ENCODE results near the gene ICA1. TPM values are rescaled to one million over a fixed set of nuclear protein-coding genes. Genes with fewer than 3 reads are reported as not detected.

ICA1 gene
- total and polyA plus RNA-seq, 2 of the 4 experiments (the other 2 are of a cell fraction): not detected

DNA sequence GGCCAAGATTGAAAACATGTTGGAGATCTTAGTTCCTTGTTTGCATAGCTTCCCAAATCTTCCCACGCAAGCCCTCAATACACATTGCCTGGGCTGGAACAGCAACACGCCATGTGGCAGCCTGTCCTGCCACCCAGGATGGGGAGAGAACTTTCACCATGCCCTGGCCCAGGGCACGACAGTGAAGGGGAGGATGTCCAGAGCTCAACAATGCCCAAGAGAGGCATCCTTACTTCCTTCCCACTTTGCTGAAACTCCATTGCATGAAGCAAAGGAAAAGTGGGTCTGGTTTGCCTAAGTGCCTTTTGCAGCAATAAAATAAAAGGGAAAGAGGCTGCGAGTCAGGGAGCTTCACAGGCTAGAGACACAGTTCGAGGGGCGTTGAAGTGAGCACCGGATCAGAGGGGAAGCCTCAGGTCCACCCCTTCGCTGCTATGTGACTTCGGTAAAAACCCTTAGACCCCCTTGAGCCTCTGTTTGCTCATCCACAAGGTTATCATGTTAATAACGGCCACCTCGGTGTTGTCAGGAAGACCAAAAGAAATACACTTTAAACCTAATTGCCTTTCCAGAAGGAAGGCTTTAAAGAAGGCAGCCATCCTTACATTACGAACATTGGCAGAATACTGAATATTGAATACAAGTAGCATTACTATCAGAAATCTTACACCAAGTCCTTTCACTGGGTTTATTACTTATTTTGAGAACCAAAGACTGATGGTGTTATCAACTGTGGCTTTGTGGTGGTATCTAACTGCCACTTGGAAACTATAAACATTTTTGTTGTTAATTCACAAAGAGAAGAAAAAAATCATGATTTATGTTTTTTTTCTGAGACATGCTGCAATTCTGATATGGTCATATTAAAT, 133.3 kb downstream of the ICA1 start:
- Histone ChIP-seq H3K27me3 (ENCODE audit: control insufficient read depth, insufficient read depth, low read length) (peaks cover 2% of the 10 kb centered on the region), H2BK5ac (ENCODE audit: low read depth, low read length, poor library complexity, severe bottlenecking) (no peak overlapping the region), H2AK9ac (replicated peaks; ENCODE audit: low read depth, low read length, poor library complexity) (no peak overlapping the region), H3K14ac (replicated peaks; ENCODE audit: low read depth, low read length) (no peak overlapping the region), H3K18ac (ENCODE audit: low read depth, low read length) (no peak overlapping the region), H3K36me3 (ENCODE audit: control insufficient read depth, insufficient read depth, low read length) (no peaks in the 10 kb centered on the region), H3K9ac (ENCODE audit: low read depth, low read length) (no peak overlapping the region), H4K8ac (ENCODE audit: low read depth in 2 of 2, low read length in 2 of 2) (no peak overlapping the region), H3K9me3 (ENCODE audit: control insufficient read depth, insufficient read depth, low read length) (no peaks in the 10 kb centered on the region), H2AK5ac (ENCODE audit: low read depth, low read length) (no peak overlapping the region), H2AFZ (replicated peaks; ENCODE audit: low read length, poor library complexity) (no peak overlapping the region), H4K91ac (ENCODE audit: insufficient read depth, low read depth, low read length) (no peak overlapping the region), H3K4me2 (ENCODE audit: low read depth, low read length) (no peak overlapping the region), H3K4me1 (ENCODE audit: control insufficient read depth, insufficient read depth, low read length) (no peaks in the 10 kb centered on the region), H3K23ac (ENCODE audit: low read depth, low read length) (no peak overlapping the region), H3K56ac (ENCODE audit: extremely low read depth, insufficient read depth, low read length) (no peak overlapping the region), H3K9me1 (ENCODE audit: insufficient read depth, low read length) (no peaks in the 10 kb centered on the region), H4K20me1 (ENCODE audit: insufficient read depth, low read length) (no peaks in the 10 kb centered on the region), H3K27ac (ENCODE audit: insufficient read depth, low read length) (no peak overlapping the region), H3K79me1 (ENCODE audit: low read depth in 1 of 2, low read length in 2 of 2) (no peaks in the 10 kb centered on the region), H4K5ac (ENCODE audit: low read depth, low read length) (no peak overlapping the region), H3K4me3 (ENCODE audit: insufficient read depth, low read depth, low read length) (no peak overlapping the region), H2BK15ac (ENCODE audit: low read depth, low read length) (no peak overlapping the region), H3K4ac (ENCODE audit: low read depth, low read length) (no peak overlapping the region), H2BK20ac (ENCODE audit: low read depth, low read length) (no peak overlapping the region), H2BK120ac (ENCODE audit: low read depth, low read length) (no peak overlapping the region)
- dilution Hi-C loops (cut with HindIII; ENCODE audit: low sequenced_read_pairs, unreplicated experiment): no loop called here
- in situ Hi-C loops (cut with MboI; ENCODE audit: low sequenced_read_pairs): no loop called here
- no peak for ATAC-seq (ENCODE audit: low read depth)
- no TSS peak for BruUV-seq (replicated peaks)
- 82% methylated on average over 3 of the region's 12 CpGs; no CpG with 5 or more reads in 1 of the 2 experiments for WGBS, 2 experiments (ENCODE audit: extremely low coverage in 2 of 2, insufficient read length in 1 of 2)
- no peak for DNase-seq
- POLR2A ChIA-PET (ENCODE audit: unreplicated experiment): no interaction called here
- CTCF ChIA-PET: no interaction called here
- intact Hi-C loops (cut with micrococcal nuclease): no loop called here
- no peak for TF ChIP-seq CHD1 (IDR thresholded peaks at IDR 0.05; ENCODE audit: low read depth, low read length)
- no peak for TF ChIP-seq RAD21 (IDR thresholded peaks at IDR 0.05; ENCODE audit: low read length)
- TF ChIP-seq, protein P1, sequence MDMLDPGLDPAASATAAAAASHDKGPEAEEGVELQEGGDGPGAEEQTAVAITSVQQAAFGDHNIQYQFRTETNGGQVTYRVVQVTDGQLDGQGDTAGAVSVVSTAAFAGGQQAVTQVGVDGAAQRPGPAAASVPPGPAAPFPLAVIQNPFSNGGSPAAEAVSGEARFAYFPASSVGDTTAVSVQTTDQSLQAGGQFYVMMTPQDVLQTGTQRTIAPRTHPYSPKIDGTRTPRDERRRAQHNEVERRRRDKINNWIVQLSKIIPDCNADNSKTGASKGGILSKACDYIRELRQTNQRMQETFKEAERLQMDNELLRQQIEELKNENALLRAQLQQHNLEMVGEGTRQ (IDR thresholded peaks at IDR 0.05; ENCODE audit: low read depth, low read length): no peak
- TF ChIP-seq RFX5 (IDR thresholded peaks at IDR 0.05; ENCODE audit: low read depth, low read length): no peak
- TF ChIP-seq MAFK (IDR thresholded peaks at IDR 0.05; ENCODE audit: low read depth, low read length): no peak
- no peak for TF ChIP-seq BHLHE40 (IDR thresholded peaks at IDR 0.05; ENCODE audit: low read depth, low read length)
- TF ChIP-seq MXI1 (IDR thresholded peaks at IDR 0.05; ENCODE audit: borderline replicate concordance, low read depth, low read length): no peak
- no peak for TF ChIP-seq MAZ (IDR thresholded peaks at IDR 0.05; ENCODE audit: borderline replicate concordance, low read depth, low read length)
- TF ChIP-seq, protein P2, sequence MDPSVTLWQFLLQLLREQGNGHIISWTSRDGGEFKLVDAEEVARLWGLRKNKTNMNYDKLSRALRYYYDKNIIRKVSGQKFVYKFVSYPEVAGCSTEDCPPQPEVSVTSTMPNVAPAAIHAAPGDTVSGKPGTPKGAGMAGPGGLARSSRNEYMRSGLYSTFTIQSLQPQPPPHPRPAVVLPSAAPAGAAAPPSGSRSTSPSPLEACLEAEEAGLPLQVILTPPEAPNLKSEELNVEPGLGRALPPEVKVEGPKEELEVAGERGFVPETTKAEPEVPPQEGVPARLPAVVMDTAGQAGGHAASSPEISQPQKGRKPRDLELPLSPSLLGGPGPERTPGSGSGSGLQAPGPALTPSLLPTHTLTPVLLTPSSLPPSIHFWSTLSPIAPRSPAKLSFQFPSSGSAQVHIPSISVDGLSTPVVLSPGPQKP (IDR thresholded peaks at IDR 0.05; ENCODE audit: borderline replicate concordance, low read depth, low read length): no peak
- TF ChIP-seq NFE2L2 (IDR thresholded peaks at IDR 0.05; ENCODE audit: low read depth, low read length): no peak
- no peak for TF ChIP-seq SMC3 (IDR thresholded peaks at IDR 0.05; ENCODE audit: low read depth, low read length)
- no peak for TF ChIP-seq RCOR1 (IDR thresholded peaks at IDR 0.05; ENCODE audit: insufficient replicate concordance, low read length)
- TF ChIP-seq, protein P3, sequence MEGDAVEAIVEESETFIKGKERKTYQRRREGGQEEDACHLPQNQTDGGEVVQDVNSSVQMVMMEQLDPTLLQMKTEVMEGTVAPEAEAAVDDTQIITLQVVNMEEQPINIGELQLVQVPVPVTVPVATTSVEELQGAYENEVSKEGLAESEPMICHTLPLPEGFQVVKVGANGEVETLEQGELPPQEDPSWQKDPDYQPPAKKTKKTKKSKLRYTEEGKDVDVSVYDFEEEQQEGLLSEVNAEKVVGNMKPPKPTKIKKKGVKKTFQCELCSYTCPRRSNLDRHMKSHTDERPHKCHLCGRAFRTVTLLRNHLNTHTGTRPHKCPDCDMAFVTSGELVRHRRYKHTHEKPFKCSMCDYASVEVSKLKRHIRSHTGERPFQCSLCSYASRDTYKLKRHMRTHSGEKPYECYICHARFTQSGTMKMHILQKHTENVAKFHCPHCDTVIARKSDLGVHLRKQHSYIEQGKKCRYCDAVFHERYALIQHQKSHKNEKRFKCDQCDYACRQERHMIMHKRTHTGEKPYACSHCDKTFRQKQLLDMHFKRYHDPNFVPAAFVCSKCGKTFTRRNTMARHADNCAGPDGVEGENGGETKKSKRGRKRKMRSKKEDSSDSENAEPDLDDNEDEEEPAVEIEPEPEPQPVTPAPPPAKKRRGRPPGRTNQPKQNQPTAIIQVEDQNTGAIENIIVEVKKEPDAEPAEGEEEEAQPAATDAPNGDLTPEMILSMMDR (conservative IDR thresholded peaks at IDR 0.05; ENCODE audit: low read depth, low read length): no peak
- no peak for TF ChIP-seq POLR2A (IDR thresholded peaks at IDR 0.05; ENCODE audit: low read depth, low read length)
- TF ChIP-seq FOS (IDR thresholded peaks at IDR 0.05; ENCODE audit: low read depth, low read length): no peak

All from IMR-90 (cell line).